Stomach (tissue), 9 donors: ENCODE data around the gene MAPK8IP2. TPM values are rescaled to one million over a fixed set of nuclear protein-coding genes. Genes with fewer than 3 reads are reported as not detected.

Experiments used
- DNase-seq, 2 donors: peaks; one replicate each; pipeline versions ENCODE4 v3.0.0 to v3.0.0-alpha.2; 2013 to 2019
- H3K27ac ChIP-seq, 5 donors: fragments of 200-600 bp in 4 of 5; sonication (generic) in 4 of 5; one replicate each; pipeline ENCODE4 v1.5.1; 2013 to 2019; ENCODE audit warnings: mild to moderate bottlenecking in 1 of 5, moderate library complexity in 1 of 5
- H3K27me3 ChIP-seq, 3 donors: fragments of 200-600 bp; sonication (generic); one replicate each; pipeline ENCODE4 v1.5.1; 2017 to 2019; ENCODE audit warnings: mixed run types in 1 of 3
- H3K36me3 ChIP-seq, 4 donors: fragments of 200-600 bp; sonication (generic); 1 replicate in 3 of 4; 2 replicates in 1 of 4; pipeline ENCODE4 v1.5.1; 2016 to 2019
- H3K4me1 ChIP-seq, 4 donors: fragments of 200-600 bp; sonication (generic); one replicate each; pipeline ENCODE4 v1.5.1; 2016 to 2019
- H3K4me3 ChIP-seq, 4 donors: fragments of 200-600 bp; sonication (generic) in 3 of 4; one replicate each; pipeline ENCODE4 v1.5.1; 2016 to 2019; ENCODE audit warnings: mild to moderate bottlenecking in 1 of 4
- H3K9me3 ChIP-seq, 4 donors: fragments of 200-600 bp; sonication (generic); one replicate each; pipeline ENCODE4 v1.5.1; 2016 to 2019
- CTCF ChIP-seq, 7 experiments: fragments of 450-650 bp in 4 of 7; fragments of 200-600 bp in 3 of 7; sonication (generic) in 3 of 7; IDR thresholded peaks; one replicate each; pipeline ENCODE4 v1.5.1; 2016 to 2019; ENCODE audit warnings: antibody characterized with exemption in 7 of 7, control low read depth in 2 of 7, mild to moderate bottlenecking in 1 of 7
- EP300 ChIP-seq: sonication (generic); formaldehyde crosslinking; IDR thresholded peaks from one replicate; pipeline ENCODE4 v1.6.1; 2017; ENCODE audit warnings: antibody characterized with exemption
- POLR2A ChIP-seq, 4 donors: fragments of 450-650 bp; IDR thresholded peaks; one replicate each; pipeline ENCODE4 v1.6.1; 2016; ENCODE audit warnings: antibody characterized with exemption in 4 of 4, control low read depth in 2 of 4, mild to moderate bottlenecking in 1 of 4, moderate library complexity in 1 of 4
- POLR2AphosphoS5 ChIP-seq, 3 donors: sonication (generic); formaldehyde crosslinking; IDR thresholded peaks; one replicate each; pipeline ENCODE4 v1.6.1; 2016; ENCODE audit warnings: antibody characterized with exemption in 3 of 3
- WGBS, 5 donors: extraction: QIAGEN DNeasy Blood & Tissue Kit in 3 of 5; methylation state at CpG; one replicate each; pipeline versions ENCODE4 v1.1.5 to v1.1.7; 2013 to 2018; 5-methylcytosine and 5-hydroxymethylcytosine counted together
- intact Hi-C: fragments of 100-400 bp; cut with DNase I; formaldehyde crosslinking; loops from one replicate; pipeline ENCODE4 v1.15.1; 2023; ENCODE audit warnings: low total_unique reads
- polyA plus RNA-seq, 3 donors: library from polyadenylated mRNA; stranded (reverse); fragments of 200-250 nt; gene quantifications; one replicate each; pipeline ENCODE4 v1.2.3, GENCODE V29; 2013
- total RNA-seq, 5 donors: library from RNA; depleted of rRNA; stranded (reverse); fragments of >200 nt; gene quantifications; one replicate each; pipeline versions ENCODE4 v1.1.0 to v1.2.3, GENCODE V29; 2014 to 2016
- donor health status: healthy with polysubstance abuse.
- donor health status: Bipolar disorder and iron deficiency.
- donor health status: healthy.

The MAPK8IP2 gene
- total and polyA plus RNA-seq, 8 donors: 0.43 to 5.8 (median 0.85) TPM

- Histone ChIP-seq H3K27me3 (peaks cover 5 to 43% (median 21%) of the 10 kb centered on the region in 3 donors), H3K9me3 (no peaks in the 10 kb centered on the region), H3K4me3 (no peak overlapping the region), H3K4me1 (peaks cover 11 to 20% (median 15%) of the 10 kb centered on the region in 4 donors), H3K36me3 (peaks cover 0 to 3% (median 0%) of the 10 kb centered on the region in 4 donors), H3K27ac (no peak overlapping the region)
- WGBS, 5 donors: 84 to 93% (median 88%) methylated on average over 5 of the region's 5 CpGs
- DNase-seq: no peak
- no peak for TF ChIP-seq EP300
- TF ChIP-seq POLR2A (IDR thresholded peaks at IDR 0.05): no peak
- intact Hi-C loops: no loop called here
Observed at GRCh38 chr22:50597097-50597496, 3.5 kb upstream of the MAPK8IP2 start.

- intact Hi-C loops: no loop called here
- H3K4me1 ChIP-seq: peaks cover 11 to 28% (median 15%) of the 10 kb centered on the region in 4 donors
- no peaks in the 10 kb centered on the region for H3K9me3 ChIP-seq
- peaks cover 5 to 71% (median 34%) of the 10 kb centered on the region in 3 donors for H3K27me3 ChIP-seq
- peak overlapping the region; percentile 42 to 64 (median 52) for H3K4me3 ChIP-seq
- H3K36me3 ChIP-seq: peaks cover 0 to 3% (median 0%) of the 10 kb centered on the region in 4 donors
- peak; percentile 59 to 85 for DNase-seq
- WGBS, 5 donors: 15 to 45% (median 22%) methylated on average over 15 to 52 of the region's 52 CpGs
- H3K27ac ChIP-seq: peak overlapping the region in 1 of 5 donors; percentile 13
- TF ChIP-seq POLR2A (IDR thresholded peaks at IDR 0.05) (no peak), CTCF (IDR thresholded peaks at IDR 0.05) (no peak), POLR2AphosphoS5 (IDR thresholded peaks at IDR 0.05) (no peak), EP300 (no peak)
Observed at GRCh38 chr22:50599816-50600455, 657 bp upstream of the MAPK8IP2 start.

- no peak for DNase-seq
Observed at GRCh38 chr22:50600967-50601668, 525 bp downstream of the MAPK8IP2 start.

GRCh38 chr22:50601669-50602337, 1.2 kb downstream of the MAPK8IP2 start:
- H3K27me3 ChIP-seq: peaks cover 5 to 90% (median 37%) of the 10 kb centered on the region in 3 donors
- peak overlapping the region in 1 of 4 donors; percentile 64 for H3K4me3 ChIP-seq

More at GRCh38 chr22:50600967-50601668, 525 bp downstream of the MAPK8IP2 start:
- no peaks in the 10 kb centered on the region for H3K9me3 ChIP-seq
- H3K27ac ChIP-seq: peak overlapping the region in 1 of 5 donors; percentile 8
- H3K36me3 ChIP-seq: no peaks in the 10 kb centered on the region
- intact Hi-C loops: no loop called here
- WGBS, 5 donors: 9 to 19% (median 10%) methylated on average over 23 to 52 of the region's 52 CpGs
- peaks cover 5 to 83% (median 34%) of the 10 kb centered on the region in 3 donors for H3K27me3 ChIP-seq
- peaks cover 11 to 28% (median 15%) of the 10 kb centered on the region in 4 donors for H3K4me1 ChIP-seq
- H3K4me3 ChIP-seq: peak overlapping the region; percentile 42 to 64 (median 52)
- no peak for TF ChIP-seq POLR2AphosphoS5 (IDR thresholded peaks at IDR 0.05)
- TF ChIP-seq POLR2A (IDR thresholded peaks at IDR 0.05): no peak
- no peak for TF ChIP-seq EP300
- no peak for TF ChIP-seq CTCF (IDR thresholded peaks at IDR 0.05)

More at GRCh38 chr22:50601669-50602337, 1.2 kb downstream of the MAPK8IP2 start:
- intact Hi-C loops: no loop called here
- no peaks in the 10 kb centered on the region for H3K9me3 ChIP-seq
- no peak for TF ChIP-seq POLR2AphosphoS5 (IDR thresholded peaks at IDR 0.05)
- TF ChIP-seq EP300: no peak
- no peak for TF ChIP-seq POLR2A (IDR thresholded peaks at IDR 0.05)
- no peak for TF ChIP-seq CTCF (IDR thresholded peaks at IDR 0.05)
- H3K36me3 ChIP-seq: no peaks in the 10 kb centered on the region
- 50 to 59% (median 51%) methylated on average over 12 of the region's 12 CpGs for WGBS, 5 donors
- DNase-seq: no peak
- H3K4me1 ChIP-seq: peaks cover 11 to 28% (median 15%) of the 10 kb centered on the region in 4 donors
- no peak overlapping the region for H3K27ac ChIP-seq
